ENCODE data around the gene BMPR1B. TPM values are rescaled to one million over a fixed set of nuclear protein-coding genes. Genes with fewer than 3 reads are reported as not detected.

Gene BMPR1B
- total and polyA plus RNA-seq, 9 of the 15 experiments (the other 6 are each of a cell fraction or from before 2014, with no cell fraction given): 0.01 TPM; not detected in 8

- TF ChIP-seq ZNF589 (CRISPR knock-in tag; IDR thresholded peaks at IDR 0.05; ENCODE audit: low read depth): no peak
- TF ChIP-seq BCL6 (CRISPR knock-in tag; IDR thresholded peaks at IDR 0.05): no peak
- no peak for TF ChIP-seq GABPB2 (CRISPR knock-in tag; conservative IDR thresholded peaks at IDR 0.05)
- TF ChIP-seq PATZ1 (CRISPR knock-in tag; IDR thresholded peaks at IDR 0.05; ENCODE audit: borderline replicate concordance): no peak
- no peak for TF ChIP-seq ZNF79 (CRISPR knock-in tag; IDR thresholded peaks at IDR 0.05; ENCODE audit: low read depth)
Observed at GRCh38 chr4:94811643-94812042, 53.9 kb downstream of the BMPR1B start (continued).

GRCh38 chr4:94813221-94813620 lies 55.5 kb downstream of the BMPR1B start:
- FAIRE-seq: no peak
- no peaks in the 10 kb centered on the region for H3K9me3 ChIP-seq (replicated peaks; ENCODE audit: control insufficient read depth, insufficient read depth, low read depth, low read length)

More at GRCh38 chr4:94813221-94813620, 55.5 kb downstream of the BMPR1B start:
- TF ChIP-seq MEIS2 (IDR thresholded peaks at IDR 0.05; ENCODE audit: partially characterized antibody) (no peak), HEY1 (CRISPR knock-in tag; IDR thresholded peaks at IDR 0.05; ENCODE audit: borderline replicate concordance) (no peak), TBP (optimal IDR thresholded peaks at IDR 0.05; ENCODE audit: low read depth, low read length) (no peak), NUFIP1 (IDR thresholded peaks at IDR 0.05; ENCODE audit: partially characterized antibody) (no peak), TCF7L2 (IDR thresholded peaks at IDR 0.05; ENCODE audit: low read depth, low read length) (no peak), RBM39 (optimal IDR thresholded peaks at IDR 0.05; ENCODE audit: low read depth, low read length) (no peak)
- Histone ChIP-seq H3K4me1 (replicated peaks in 1 of 2; ENCODE audit: control insufficient read depth in 2 of 2, insufficient read depth in 2 of 2, low read length in 2 of 2) (no peaks in the 10 kb centered on the region), H3K9me1 (ENCODE audit: control insufficient read depth, insufficient read depth, low read length) (no peaks in the 10 kb centered on the region), H3K27me3 (ENCODE audit: control insufficient read depth in 2 of 2, insufficient read depth in 2 of 2, low read length in 2 of 2) (peaks cover 0 to 5% of the 10 kb centered on the region in 2 experiments; a peak in 1 of 5 replicates), H3K4me2 (ENCODE audit: insufficient read depth, low read length) (no peak overlapping the region), H3K9ac (ENCODE audit: insufficient read depth in 1 of 2, low read depth in 2 of 2, low read length in 2 of 2) (no peak overlapping the region), H3K36me3 (ENCODE audit: control insufficient read depth, insufficient read depth, low read length) (no peaks in the 10 kb centered on the region), H2AFZ (ENCODE audit: low read depth, low read length) (no peak overlapping the region), H3K79me2 (ENCODE audit: control insufficient read depth, insufficient read depth, low read length) (no peaks in the 10 kb centered on the region), H4K20me1 (replicated peaks; ENCODE audit: control insufficient read depth, insufficient read depth, low read length) (no peaks in the 10 kb centered on the region), H3K27ac (ENCODE audit: extremely low read depth, low read depth, low read length) (no peak overlapping the region), H3K4me3 (no peak overlapping the region)
- BruUV-seq (replicated peaks): no TSS peak
- ChIA-PET POLR2A (no interaction called here), CTCF (ENCODE audit: low intra/inter-chr PET ratio) (no interaction called here)
- no peak for ATAC-seq
- 0% methylated on average over 6 of the region's 6 CpGs for WGBS (ENCODE audit: insufficient coverage, low coverage, missing lambda C conversion rate)
- intact Hi-C loops (cut with micrococcal nuclease) (no loop called here), in situ Hi-C loops (cut with MboI) (no loop called here)
- DNase-seq (ENCODE audit: extremely low read depth in 1 of 4, low spot score in 3 of 4): no peak
